K562 (cell line): Measurements from ENCODE around the gene DGCR6L. TPM values are rescaled to one million over a fixed set of nuclear protein-coding genes. Genes with fewer than 3 reads are reported as not detected.
"Not testable (repeated sequence)": the region's sequence is repeated elsewhere in the genome, so short reads cannot be mapped to it uniquely, and the experiment has no call there.

Source experiments
- CEBPG ChIP-seq, 3 experiments: fragments of 200-800 bp in 1 of 3; sonication (Bioruptor generic) in 1 of 3; sonication (generic) in 1 of 3; formaldehyde crosslinking in 1 of 3; IDR thresholded peaks in 2 of 3; conservative IDR thresholded peaks in 1 of 3; 2 replicates each; pipeline versions ENCODE4 v1.6.1 to v1.8.0; 2016 to 2022; ENCODE audit warnings: missing compliant biosample characterization in 2 of 3, missing genetic modification characterization in 2 of 3, mild to moderate bottlenecking in 1 of 3, missing genetic modification reagents in 1 of 3
- E2F5 ChIP-seq: sonication (generic); formaldehyde crosslinking; IDR thresholded peaks from 2 replicates; pipeline ENCODE4 v1.8.0; 2022; ENCODE audit warnings: mild to moderate bottlenecking, missing genetic modification reagents
- HOMEZ ChIP-seq: fragments of 250-450 bp; sonication (Bioruptor Pico); IDR thresholded peaks from 2 replicates; pipeline ENCODE4 v1.4.0; 2020; ENCODE audit warnings: mild to moderate bottlenecking, moderate library complexity
- THAP12 ChIP-seq: fragments of 250-450 bp; sonication (Bioruptor Pico); IDR thresholded peaks from 2 replicates; pipeline ENCODE4 v1.9.0; 2021; ENCODE audit warnings: mild to moderate bottlenecking, inconsistent platforms
- ZNF609 ChIP-seq: sonication (generic); formaldehyde crosslinking; IDR thresholded peaks from 2 replicates; pipeline ENCODE4 v1.8.1; 2023; ENCODE audit warnings: missing genetic modification reagents, mild to moderate bottlenecking, borderline replicate concordance
- polyA plus RNA-seq, 8 experiments: library from polyadenylated mRNA; depleted of rRNA in 4 of 8; stranded (reverse) in 5 of 8; unstranded in 3 of 8; fragments of >200 nt; fragmentation: Nextera tagmentation in 2 of 8; fragmentation: Illumina TruSeq in 1 of 8; extraction: Ambion mirVana in 2 of 8; extraction: Trizol in 1 of 8; gene quantifications; 2 replicates each; pipeline versions ENCODE4 v1.2.1 to v1.2.3, GENCODE V29; 2011 to 2014; ENCODE audit warnings: inconsistent platforms in 1 of 8, missing spikeins in 1 of 8
- total RNA-seq, 7 experiments: library from RNA; depleted of rRNA in 6 of 7; stranded (reverse); fragments of >200 nt in 6 of 7; fragmentation: Illumina TruSeq in 2 of 7; extraction: Trizol in 2 of 7; gene quantifications; 2 replicates each; pipeline versions ENCODE4 v1.2.1 to v1.2.3, GENCODE V29; 2011 to 2021; ENCODE audit warnings: low replicate concordance in 1 of 7

DGCR6L gene
- total and polyA plus RNA-seq, 9 of the 15 experiments (the other 6 are each of a cell fraction or from before 2014, with no cell fraction given) = 3.6 to 151 (median 51.0) TPM

- TF ChIP-seq ZNF609 (peak; percentile 51; the same call in 1 of the 2 replicates), CEBPG (CRISPR knock-in tag; IDR thresholded peaks at IDR 0.05) (peak; percentile 83), E2F5 (CRISPR knock-in tag) (peak; percentile 63; the same call in 1 of the 2 replicates), THAP12 (CRISPR knock-in tag) (peak; percentile 47), HOMEZ (CRISPR knock-in tag) (0 out of 2 replicates have a peak, but pooled peaks have one; percentile 60)
- TF ChIP-seq CEBPG (tag; conservative IDR thresholded peaks at IDR 0.05 in 1 of 2, IDR thresholded peaks at IDR 0.05 in 1 of 2) = not testable (repeated sequence)
These were observed 53.0 kb downstream of the DGCR6L start (continued) for GRCh38 chr22:20266667-20267440.
